Chondrocyte (in vitro differentiated cells): ENCODE results near the gene ILRUN. TPM values are rescaled to one million over a fixed set of nuclear protein-coding genes. Genes with fewer than 3 reads are reported as not detected.

Source experiments
- DNase-seq: peaks from one replicate; pipeline ENCODE4 v3.0.0; 2021; ENCODE audit warnings: mixed read lengths, low spot score
- H3K27ac Mint-ChIP-seq: one replicate; pipeline ENCODE4 v1.8.0; 2021; ENCODE audit warnings: mild to moderate bottlenecking, moderate library complexity, mixed read lengths; ENCODE audit not compliant: unreplicated experiment
- H3K27me3 Mint-ChIP-seq: 2 replicates; pipeline ENCODE4 v1.8.0; 2021; ENCODE audit warnings: low read depth, mixed read lengths
- H3K36me3 Mint-ChIP-seq: 2 replicates; pipeline ENCODE4 v1.8.0; 2021; ENCODE audit warnings: low read depth, mixed read lengths
- H3K4me1 Mint-ChIP-seq: 2 replicates; pipeline ENCODE4 v1.8.0; 2021; ENCODE audit warnings: low read depth, mild to moderate bottlenecking, mixed read lengths
- H3K4me3 Mint-ChIP-seq: one replicate; pipeline ENCODE4 v1.8.0; 2021; ENCODE audit warnings: mild to moderate bottlenecking, moderate library complexity, mixed read lengths; ENCODE audit not compliant: unreplicated experiment
- H3K9me3 Mint-ChIP-seq: 2 replicates; pipeline ENCODE4 v1.8.0; 2021; ENCODE audit warnings: low read depth, mixed read lengths
- CTCF ChIP-seq: fragments of 200-600 bp; sonication (generic); IDR thresholded peaks from 2 replicates; pipeline ENCODE4 v1.5.0; 2021; ENCODE audit warnings: antibody characterized with exemption, mild to moderate bottlenecking, moderate library complexity
- total RNA-seq: library from RNA; stranded (reverse); gene quantifications from 3 replicates; pipeline ENCODE4 v1.2.1, GENCODE V29; 2021

Gene ILRUN
- total RNA-seq, 1 donor from 2014 or later, result 45.9 TPM

- Mint-ChIP-seq H3K4me3 (peak overlapping the region; percentile 93), H3K4me1 (peaks cover 36% of the 10 kb centered on the region), H3K9me3 (no peaks in the 10 kb centered on the region), H3K27ac (peak overlapping the region; percentile 92), H3K27me3 (no peaks in the 10 kb centered on the region), H3K36me3 (no peaks in the 10 kb centered on the region)
- no peak for TF ChIP-seq CTCF
- no peak for DNase-seq
Observed at GRCh38 chr6:34696189-34696738, 303 bp downstream of the ILRUN start.

- H3K4me3 Mint-ChIP-seq, result peak overlapping the region; percentile 93
- peaks cover 36% of the 10 kb centered on the region for H3K4me1 Mint-ChIP-seq
- TF ChIP-seq CTCF, result no peak
- H3K36me3 Mint-ChIP-seq, result no peaks in the 10 kb centered on the region
- H3K27me3 Mint-ChIP-seq, result no peaks in the 10 kb centered on the region
- peak overlapping the region; percentile 92 for H3K27ac Mint-ChIP-seq
- no peak for DNase-seq
- H3K9me3 Mint-ChIP-seq, result no peaks in the 10 kb centered on the region
Observed at GRCh38 chr6:34695729-34696188, 808 bp downstream of the ILRUN start.

- peaks cover 34% of the 10 kb centered on the region for H3K4me1 Mint-ChIP-seq
- no peaks in the 10 kb centered on the region for H3K27me3 Mint-ChIP-seq
- DNase-seq, result no peak
- no peak overlapping the region for H3K4me3 Mint-ChIP-seq
- no peaks in the 10 kb centered on the region for H3K9me3 Mint-ChIP-seq
- peaks cover 2% of the 10 kb centered on the region for H3K36me3 Mint-ChIP-seq
- H3K27ac Mint-ChIP-seq, result no peak overlapping the region
- no peak for TF ChIP-seq CTCF
Observed at GRCh38 chr6:34692280-34692679, 4.3 kb downstream of the ILRUN start.

- Mint-ChIP-seq H3K4me1 (peaks cover 15% of the 10 kb centered on the region), H3K27me3 (no peaks in the 10 kb centered on the region), H3K9me3 (no peaks in the 10 kb centered on the region), H3K27ac (no peak overlapping the region), H3K36me3 (peaks cover 2% of the 10 kb centered on the region), H3K4me3 (no peak overlapping the region)
- DNase-seq, result no peak
- no peak for TF ChIP-seq CTCF
Observed at GRCh38 chr6:34689742-34690141, 6.8 kb downstream of the ILRUN start.

GRCh38 chr6:34688956-34689355 lies 7.6 kb downstream of the ILRUN start:
- TF ChIP-seq CTCF, result no peak
- no peak overlapping the region for H3K4me3 Mint-ChIP-seq
- H3K9me3 Mint-ChIP-seq, result no peaks in the 10 kb centered on the region
- no peaks in the 10 kb centered on the region for H3K27me3 Mint-ChIP-seq
- DNase-seq, result no peak
- peaks cover 7% of the 10 kb centered on the region for H3K4me1 Mint-ChIP-seq
- no peak overlapping the region for H3K27ac Mint-ChIP-seq
- peaks cover 2% of the 10 kb centered on the region for H3K36me3 Mint-ChIP-seq
